HCT116 (cell line): ENCODE measurements around the gene ERI2. TPM values are rescaled to one million over a fixed set of nuclear protein-coding genes. Genes with fewer than 3 reads are reported as not detected.

Experiments used
- ATAC-seq: fragments of 200-7000 bp; cut with Tn5 transposase; 2 replicates; pipeline ENCODE4 v1.9.1; 2020; ENCODE audit warnings: mild to moderate bottlenecking, moderate library complexity
- BruUV-seq: library from RNA; stranded (reverse); fragments of 400-500 nt; replicated peaks from 2 replicates; lab custom pipeline; 2021; lab: Mats Ljungman, UMichigan
- CTCF ChIA-PET: fragments of 300-600 bp; sonication (Branson Sonifier 250); formaldehyde crosslinking; loops from one replicate; lab custom pipeline; 2021; ENCODE audit warnings: antibody characterized with exemption; lab: Charles Lee
- POLR2A ChIA-PET: fragments of 300-600, 350-600 bp; sonication (Branson Sonifier 250); formaldehyde crosslinking; loops from one replicate; lab custom pipeline; 2021; ENCODE audit warnings: antibody characterized with exemption; lab: Charles Lee
- RAD21 ChIA-PET, 2 experiments: fragments of 300-600 bp; sonication (Branson Sonifier 250); formaldehyde crosslinking; loops; one replicate each; lab custom pipeline; 2023; ENCODE audit warnings: low total read pairs in 2 of 2; ENCODE audit not compliant: uncharacterized antibody in 2 of 2, unreplicated experiment in 2 of 2, low non-redundant PET in 1 of 2; lab: Charles Lee
- DNase-seq: peaks from one replicate; pipeline ENCODE4 v3.0.0-alpha.2; 2010; ENCODE audit warnings: low read depth, low spot score
- H2AFZ ChIP-seq: fragments of 200-600 bp; shearing (Covaris generic), sonication (generic); 2 replicates; pipeline ENCODE4 v1.6.1; 2017; ENCODE audit warnings: low read depth, mixed run types, mixed read lengths, antibody characterized with exemption, low read length; ENCODE audit not compliant: poor library complexity, severe bottlenecking
- H3K27ac ChIP-seq: 2 replicates; pipeline ENCODE4 v1.5.1; 2012; ENCODE audit warnings: low read depth, low read length
- H3K27me3 ChIP-seq: fragments of 200-600 bp; sonication (generic); 2 replicates; pipeline ENCODE4 v1.6.1; 2016; ENCODE audit warnings: mixed run types, low read length, mixed read lengths; ENCODE audit not compliant: insufficient read depth
- H3K36me3 ChIP-seq, 2 experiments: fragments of 200-500 bp in 1 of 2; fragments of 200-600 bp in 1 of 2; sonication (Bioruptor generic) in 1 of 2; sonication (generic) in 1 of 2; 2 replicates each; pipeline versions ENCODE4 v1.5.1 to v1.6.1; 2014 to 2016; ENCODE audit warnings: low read length in 2 of 2, inconsistent platforms in 1 of 2, mixed read lengths in 1 of 2, mixed run types in 1 of 2; ENCODE audit not compliant: insufficient read depth in 2 of 2, control insufficient read depth in 1 of 2
- H3K4me1 ChIP-seq, 2 experiments: fragments of 200-600 bp in 1 of 2; sonication (generic) in 1 of 2; 2 replicates each; pipeline versions ENCODE4 v1.5.1 to v1.6.1; 2012 to 2017; ENCODE audit warnings: low read length in 2 of 2, inconsistent platforms in 1 of 2, mild to moderate bottlenecking in 1 of 2, mixed read lengths in 1 of 2, mixed run types in 1 of 2, moderate library complexity in 1 of 2; ENCODE audit not compliant: insufficient read depth in 2 of 2, control insufficient read depth in 1 of 2
- H3K4me2 ChIP-seq: fragments of 200-600 bp; sonication (generic); 2 replicates; pipeline ENCODE4 v1.6.1; 2017; ENCODE audit warnings: mixed run types, low read length, mixed read lengths
- H3K4me3 ChIP-seq, 2 experiments: fragments of 200-600 bp in 1 of 2; sonication (generic) in 1 of 2; replicated peaks in 1 of 2; 2 replicates each; pipeline ENCODE4 v1.5.1; 2011 to 2016; ENCODE audit warnings: low read length in 2 of 2, control low read depth in 1 of 2, low read depth in 1 of 2, mild to moderate bottlenecking in 1 of 2, mixed read lengths in 1 of 2, mixed run types in 1 of 2
- H3K79me2 ChIP-seq: fragments of 200-600 bp; sonication (generic); 2 replicates; pipeline ENCODE4 v1.6.1; 2017; ENCODE audit warnings: mild to moderate bottlenecking, mixed run types, low read length, moderate library complexity, mixed read lengths; ENCODE audit not compliant: insufficient read depth
- H3K9ac ChIP-seq: fragments of 200-600 bp; sonication (generic); 2 replicates; pipeline ENCODE4 v1.6.1; 2016; ENCODE audit warnings: low read length, mixed read lengths
- H3K9me2 ChIP-seq: fragments of 200-600 bp; sonication (generic), shearing (Covaris generic); 2 replicates; pipeline ENCODE4 v1.6.1; 2017; ENCODE audit warnings: mixed run types, mild to moderate bottlenecking, moderate library complexity; ENCODE audit not compliant: insufficient read depth
- H3K9me3 ChIP-seq, 2 experiments: fragments of 200-500 bp in 1 of 2; fragments of 200-600 bp in 1 of 2; sonication (Bioruptor generic) in 1 of 2; sonication (generic) in 1 of 2; 2 replicates each; pipeline ENCODE4 v1.6.1; 2014 to 2017; ENCODE audit warnings: low read length in 2 of 2, mixed read lengths in 2 of 2, inconsistent platforms in 1 of 2, low read depth in 1 of 2, mild to moderate bottlenecking in 1 of 2, mixed run types in 1 of 2, moderate library complexity in 1 of 2; ENCODE audit not compliant: control insufficient read depth in 1 of 2, insufficient read depth in 1 of 2
- H4K20me1 ChIP-seq: fragments of 200-600 bp; sonication (generic), shearing (Covaris generic); 2 replicates; pipeline ENCODE4 v1.6.1; 2017; ENCODE audit warnings: mixed run types, mild to moderate bottlenecking, moderate library complexity; ENCODE audit not compliant: insufficient read depth
- CBX3 ChIP-seq: IDR thresholded peaks from 2 replicates; pipeline ENCODE4 v1.6.1; 2012; ENCODE audit warnings: low read depth
- FOSL1 ChIP-seq: IDR thresholded peaks from 2 replicates; pipeline ENCODE4 v1.6.1; 2012; ENCODE audit warnings: low read depth
- SIN3A ChIP-seq: IDR thresholded peaks from 2 replicates; pipeline ENCODE4 v1.6.1; 2012; ENCODE audit warnings: low read depth
- ZFX ChIP-seq: fragments of 450-650 bp; IDR thresholded peaks from 2 replicates; pipeline ENCODE4 v1.6.1; 2017
- ZNF274 ChIP-seq: fragments of 200-500 bp; sonication (Bioruptor generic); IDR thresholded peaks from 2 replicates; pipeline ENCODE4 v1.6.1; 2014; ENCODE audit warnings: mild to moderate bottlenecking, low read depth, low read length, inconsistent platforms
- intact Hi-C: fragments of 100-400 bp; cut with micrococcal nuclease; formaldehyde crosslinking; loops from 2 replicates; pipeline ENCODE4 v1.10.0; 2022
- total RNA-seq: library from RNA; stranded (reverse); gene quantifications from one replicate; pipeline ENCODE4 v1.2.1, GENCODE V29; 2021; ENCODE audit not compliant: unreplicated experiment
- TF ChIP-seq, protein P1 (sequence below): IDR thresholded peaks from 2 replicates; pipeline ENCODE4 v1.6.1; 2012; ENCODE audit warnings: low read depth
- TF ChIP-seq, protein P2 (sequence below), 3 experiments: fragments of 200-600 bp in 1 of 3; sonication (generic) in 1 of 3; IDR thresholded peaks in 2 of 3; conservative IDR thresholded peaks in 1 of 3; 2 replicates each; pipeline ENCODE4 v1.5.1; 2012 to 2017; ENCODE audit warnings: low read depth in 2 of 3, low read length in 2 of 3, antibody characterized with exemption in 1 of 3, borderline replicate concordance in 1 of 3, control low read depth in 1 of 3, mild to moderate bottlenecking in 1 of 3, mixed read lengths in 1 of 3, mixed run types in 1 of 3, moderate library complexity in 1 of 3; ENCODE audit not compliant: insufficient read depth in 1 of 3
- TF ChIP-seq, protein P3 (sequence below): IDR thresholded peaks from 2 replicates; pipeline ENCODE4 v1.6.1; 2012
- TF ChIP-seq, protein P4 (sequence below): IDR thresholded peaks from 2 replicates; pipeline ENCODE4 v1.6.1; 2011; ENCODE audit warnings: mild to moderate bottlenecking, low read length, moderate library complexity; ENCODE audit not compliant: insufficient replicate concordance; ENCODE audit errors: extremely low read depth

The ERI2 gene
- total RNA-seq, 1 experiment from 2014 or later: 42.1 TPM

DNA sequence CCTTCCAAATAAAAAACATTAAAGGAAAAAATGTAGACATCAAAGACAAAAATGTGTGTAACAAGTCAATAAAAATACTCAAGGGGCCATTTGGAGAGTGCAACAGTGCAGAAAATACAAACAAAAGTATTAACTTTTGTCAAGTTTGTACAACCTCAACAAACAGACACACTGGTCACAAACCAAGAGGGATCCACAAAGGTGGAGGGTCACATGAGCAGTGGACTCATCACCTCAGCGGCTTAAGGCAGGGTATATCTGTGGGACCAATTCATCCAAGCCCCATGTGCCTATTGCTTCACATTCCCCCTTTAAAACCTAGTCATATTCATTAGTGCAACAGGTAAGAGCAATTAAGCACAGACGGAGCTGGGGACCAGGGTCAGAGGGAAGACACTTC, 48.7 kb upstream of the ERI2 start (continued):
- TF ChIP-seq, protein P1, sequence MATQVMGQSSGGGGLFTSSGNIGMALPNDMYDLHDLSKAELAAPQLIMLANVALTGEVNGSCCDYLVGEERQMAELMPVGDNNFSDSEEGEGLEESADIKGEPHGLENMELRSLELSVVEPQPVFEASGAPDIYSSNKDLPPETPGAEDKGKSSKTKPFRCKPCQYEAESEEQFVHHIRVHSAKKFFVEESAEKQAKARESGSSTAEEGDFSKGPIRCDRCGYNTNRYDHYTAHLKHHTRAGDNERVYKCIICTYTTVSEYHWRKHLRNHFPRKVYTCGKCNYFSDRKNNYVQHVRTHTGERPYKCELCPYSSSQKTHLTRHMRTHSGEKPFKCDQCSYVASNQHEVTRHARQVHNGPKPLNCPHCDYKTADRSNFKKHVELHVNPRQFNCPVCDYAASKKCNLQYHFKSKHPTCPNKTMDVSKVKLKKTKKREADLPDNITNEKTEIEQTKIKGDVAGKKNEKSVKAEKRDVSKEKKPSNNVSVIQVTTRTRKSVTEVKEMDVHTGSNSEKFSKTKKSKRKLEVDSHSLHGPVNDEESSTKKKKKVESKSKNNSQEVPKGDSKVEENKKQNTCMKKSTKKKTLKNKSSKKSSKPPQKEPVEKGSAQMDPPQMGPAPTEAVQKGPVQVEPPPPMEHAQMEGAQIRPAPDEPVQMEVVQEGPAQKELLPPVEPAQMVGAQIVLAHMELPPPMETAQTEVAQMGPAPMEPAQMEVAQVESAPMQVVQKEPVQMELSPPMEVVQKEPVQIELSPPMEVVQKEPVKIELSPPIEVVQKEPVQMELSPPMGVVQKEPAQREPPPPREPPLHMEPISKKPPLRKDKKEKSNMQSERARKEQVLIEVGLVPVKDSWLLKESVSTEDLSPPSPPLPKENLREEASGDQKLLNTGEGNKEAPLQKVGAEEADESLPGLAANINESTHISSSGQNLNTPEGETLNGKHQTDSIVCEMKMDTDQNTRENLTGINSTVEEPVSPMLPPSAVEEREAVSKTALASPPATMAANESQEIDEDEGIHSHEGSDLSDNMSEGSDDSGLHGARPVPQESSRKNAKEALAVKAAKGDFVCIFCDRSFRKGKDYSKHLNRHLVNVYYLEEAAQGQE: no peak
- TF ChIP-seq SIN3A (no peak), FOSL1 (no peak)
- TF ChIP-seq, protein P2, sequence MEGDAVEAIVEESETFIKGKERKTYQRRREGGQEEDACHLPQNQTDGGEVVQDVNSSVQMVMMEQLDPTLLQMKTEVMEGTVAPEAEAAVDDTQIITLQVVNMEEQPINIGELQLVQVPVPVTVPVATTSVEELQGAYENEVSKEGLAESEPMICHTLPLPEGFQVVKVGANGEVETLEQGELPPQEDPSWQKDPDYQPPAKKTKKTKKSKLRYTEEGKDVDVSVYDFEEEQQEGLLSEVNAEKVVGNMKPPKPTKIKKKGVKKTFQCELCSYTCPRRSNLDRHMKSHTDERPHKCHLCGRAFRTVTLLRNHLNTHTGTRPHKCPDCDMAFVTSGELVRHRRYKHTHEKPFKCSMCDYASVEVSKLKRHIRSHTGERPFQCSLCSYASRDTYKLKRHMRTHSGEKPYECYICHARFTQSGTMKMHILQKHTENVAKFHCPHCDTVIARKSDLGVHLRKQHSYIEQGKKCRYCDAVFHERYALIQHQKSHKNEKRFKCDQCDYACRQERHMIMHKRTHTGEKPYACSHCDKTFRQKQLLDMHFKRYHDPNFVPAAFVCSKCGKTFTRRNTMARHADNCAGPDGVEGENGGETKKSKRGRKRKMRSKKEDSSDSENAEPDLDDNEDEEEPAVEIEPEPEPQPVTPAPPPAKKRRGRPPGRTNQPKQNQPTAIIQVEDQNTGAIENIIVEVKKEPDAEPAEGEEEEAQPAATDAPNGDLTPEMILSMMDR (IDR thresholded peaks at IDR 0.05 in 2 of 3, conservative IDR thresholded peaks at IDR 0.05 in 1 of 3; ENCODE audit: borderline replicate concordance in 1 of 3, insufficient read depth in 1 of 3, low read depth in 2 of 3, low read length in 2 of 3): no peak
- TF ChIP-seq, protein P3, sequence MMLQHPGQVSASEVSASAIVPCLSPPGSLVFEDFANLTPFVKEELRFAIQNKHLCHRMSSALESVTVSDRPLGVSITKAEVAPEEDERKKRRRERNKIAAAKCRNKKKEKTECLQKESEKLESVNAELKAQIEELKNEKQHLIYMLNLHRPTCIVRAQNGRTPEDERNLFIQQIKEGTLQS: no peak
- TF ChIP-seq, all 23 proteins: peak for 0

DNA sequence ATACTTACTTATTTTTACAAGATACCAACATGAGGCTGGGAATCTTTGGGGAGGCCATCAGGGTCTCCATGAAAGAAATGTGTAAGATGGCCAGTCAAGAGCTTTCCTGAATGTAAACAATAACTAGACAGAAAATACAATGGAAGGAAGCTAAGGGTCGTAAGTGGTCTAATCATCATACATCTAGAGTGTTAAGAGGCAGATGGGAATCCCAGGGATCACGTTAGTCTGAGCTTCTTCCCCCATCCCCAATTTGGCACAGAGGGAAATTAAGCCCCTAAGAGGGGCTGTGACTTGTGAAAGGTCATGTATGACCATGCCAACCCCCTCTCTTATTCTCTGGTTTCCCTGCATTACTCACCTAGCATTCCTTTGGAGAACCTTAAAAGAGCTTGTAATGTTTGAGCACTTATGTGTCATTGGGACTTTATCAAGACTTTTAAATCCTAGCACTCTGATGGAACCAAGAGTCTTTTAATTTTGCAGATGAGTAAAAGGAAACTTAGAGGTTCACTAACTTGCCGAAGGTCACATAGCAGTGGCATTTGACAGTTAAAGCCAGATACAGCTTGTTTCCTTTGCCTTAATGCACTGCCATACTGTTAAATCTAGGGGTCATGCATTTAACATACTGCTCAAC, 47.8 kb upstream of the ERI2 start:
- Histone ChIP-seq H3K27me3 (no peaks in the 10 kb centered on the region), H3K79me2 (no peaks in the 10 kb centered on the region), H4K20me1 (no peaks in the 10 kb centered on the region), H3K4me3 (no peak overlapping the region), H3K4me1 (peaks cover 19 to 22% of the 10 kb centered on the region in 2 experiments), H3K36me3 (peaks cover 5 to 6% of the 10 kb centered on the region in 2 experiments; a peak in 2 of 4 replicates), H3K9ac (no peak overlapping the region), H3K27ac (no peak overlapping the region), H3K9me3 (no peaks in the 10 kb centered on the region), H3K9me2 (no peaks in the 10 kb centered on the region), H3K4me2 (no peak overlapping the region), H2AFZ (no peak overlapping the region)
- BruUV-seq: no TSS peak
- ChIA-PET RAD21 (no interaction called here), POLR2A (no interaction called here), CTCF (interaction anchor here (0.8 kb wide), 1 partner anchor 27 kb away, joined by 3 read pairs; no protein-coding TSS in a partner anchor)
- DNase-seq (no peak), ATAC-seq (no peak)
- intact Hi-C loops: loop anchor here (5.0 kb wide), 3 partner anchors 48 to 1823 kb away; partner anchors contain the start of genes DCUN1D3, LDAF1 and LYRM1
- TF ChIP-seq ZNF274 (no peak), CBX3 (no peak), FOSL1 (no peak), SIN3A (no peak), ZFX (no peak)
- TF ChIP-seq, protein P1: no peak
- TF ChIP-seq, protein P3: no peak
- TF ChIP-seq, protein P4, sequence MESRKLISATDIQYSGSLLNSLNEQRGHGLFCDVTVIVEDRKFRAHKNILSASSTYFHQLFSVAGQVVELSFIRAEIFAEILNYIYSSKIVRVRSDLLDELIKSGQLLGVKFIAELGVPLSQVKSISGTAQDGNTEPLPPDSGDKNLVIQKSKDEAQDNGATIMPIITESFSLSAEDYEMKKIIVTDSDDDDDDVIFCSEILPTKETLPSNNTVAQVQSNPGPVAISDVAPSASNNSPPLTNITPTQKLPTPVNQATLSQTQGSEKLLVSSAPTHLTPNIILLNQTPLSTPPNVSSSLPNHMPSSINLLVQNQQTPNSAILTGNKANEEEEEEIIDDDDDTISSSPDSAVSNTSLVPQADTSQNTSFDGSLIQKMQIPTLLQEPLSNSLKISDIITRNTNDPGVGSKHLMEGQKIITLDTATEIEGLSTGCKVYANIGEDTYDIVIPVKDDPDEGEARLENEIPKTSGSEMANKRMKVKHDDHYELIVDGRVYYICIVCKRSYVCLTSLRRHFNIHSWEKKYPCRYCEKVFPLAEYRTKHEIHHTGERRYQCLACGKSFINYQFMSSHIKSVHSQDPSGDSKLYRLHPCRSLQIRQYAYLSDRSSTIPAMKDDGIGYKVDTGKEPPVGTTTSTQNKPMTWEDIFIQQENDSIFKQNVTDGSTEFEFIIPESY: no peak
